ENCODE data around the gene LRCH3. TPM values are rescaled to one million over a fixed set of nuclear protein-coding genes. Genes with fewer than 3 reads are reported as not detected.

The LRCH3 gene
- total and polyA plus RNA-seq, 9 of the 15 experiments (the other 6 are each of a cell fraction or from before 2014, with no cell fraction given): 4.6 to 75.3 (median 30.3) TPM

GRCh38 chr3:197749315-197749600, 41.8 kb upstream of the LRCH3 start (continued):
- TF ChIP-seq RREB1 (CRISPR knock-in tag; IDR thresholded peaks at IDR 0.05) (peak; percentile 75; the same call in 1 of the 2 replicates), TOE1 (IDR thresholded peaks at IDR 0.05; ENCODE audit: borderline replicate concordance) (no peak), TOE1 (CRISPR knock-in tag; IDR thresholded peaks at IDR 0.05; ENCODE audit: borderline replicate concordance, low read depth) (peak; percentile 78; the same call in 1 of the 2 replicates), CBFB (CRISPR knock-in tag; IDR thresholded peaks at IDR 0.05) (no peak), JUND (IDR thresholded peaks at IDR 0.05; ENCODE audit: borderline replicate concordance, low read depth, low read length) (no peak), JUND (tag; IDR thresholded peaks at IDR 0.05; ENCODE audit: borderline replicate concordance, low read depth, low read length) (0 out of 3 replicates have a peak, but pooled peaks have one; percentile 27), ZNF134 (CRISPR knock-in tag; conservative IDR thresholded peaks at IDR 0.05) (no peak), THRB (CRISPR knock-in tag; conservative IDR thresholded peaks at IDR 0.05) (no peak), XRCC5 (IDR thresholded peaks at IDR 0.05; ENCODE audit: low read depth, low read length) (0 out of 2 replicates have a peak, but pooled peaks have one; percentile 40), PHB (CRISPR knock-in tag; IDR thresholded peaks at IDR 0.05) (peak; percentile 79; the same call in 1 of the 2 replicates), HNRNPLL (IDR thresholded peaks at IDR 0.05; ENCODE audit: low read depth, low read length, poor library complexity, severe bottlenecking) (peak; percentile 86)
